Panc1 (cell line): ENCODE results near the gene ACACB. TPM values are rescaled to one million over a fixed set of nuclear protein-coding genes. Genes with fewer than 3 reads are reported as not detected.
A peak's percentile ranks its signal among the peaks of the same experiment; 100 is the strongest.

Experiments
- ATAC-seq: fragments of 200-7000 bp; cut with Tn5 transposase; 2 replicates; pipeline ENCODE4 v1.9.1; 2020; ENCODE audit warnings: mild to moderate bottlenecking, moderate library complexity
- BruUV-seq: library from RNA; stranded (reverse); fragments of 400-500 nt; replicated peaks from 2 replicates; lab custom pipeline; 2021; lab: Mats Ljungman, UMichigan
- CTCF ChIA-PET: fragments of 300-600 bp; sonication (Branson Sonifier 250); formaldehyde crosslinking; loops from one replicate; lab custom pipeline; 2022; ENCODE audit warnings: antibody characterized with exemption; lab: Charles Lee
- POLR2A ChIA-PET: fragments of 300-600 bp; sonication (Branson Sonifier 250); formaldehyde crosslinking; loops from one replicate; lab custom pipeline; 2022; ENCODE audit warnings: antibody characterized with exemption; lab: Charles Lee
- DNase-seq: peaks from one replicate; pipeline ENCODE4 v3.0.0-alpha.2; 2010; ENCODE audit warnings: low read depth, low spot score
- H3K27ac ChIP-seq: 2 replicates; pipeline ENCODE4 v1.5.1; 2011; ENCODE audit warnings: mild to moderate bottlenecking, low read length, inconsistent platforms
- H3K27me3 ChIP-seq: fragments of 200-500 bp; sonication (Bioruptor generic); 2 replicates; pipeline ENCODE4 v1.6.0; 2014; ENCODE audit warnings: low read length, inconsistent platforms; ENCODE audit not compliant: control insufficient read depth, insufficient read depth
- H3K36me3 ChIP-seq: fragments of 200-500 bp; sonication (Bioruptor generic); 2 replicates; pipeline ENCODE4 v1.5.1; 2014; ENCODE audit warnings: inconsistent platforms, mild to moderate bottlenecking, low read length, moderate library complexity; ENCODE audit not compliant: control insufficient read depth, insufficient read depth
- H3K4me1 ChIP-seq: 2 replicates; pipeline ENCODE4 v1.5.1; 2011; ENCODE audit warnings: inconsistent platforms, mild to moderate bottlenecking, low read length, moderate library complexity; ENCODE audit not compliant: control insufficient read depth, insufficient read depth
- H3K4me3 ChIP-seq, 2 experiments: 2 replicates each; pipeline ENCODE4 v1.5.1; 2011 to 2012; ENCODE audit warnings: low read depth in 2 of 2, low read length in 2 of 2, mild to moderate bottlenecking in 2 of 2, inconsistent platforms in 1 of 2, moderate library complexity in 1 of 2
- H3K9me3 ChIP-seq: fragments of 200-500 bp; sonication (Bioruptor generic); 2 replicates; pipeline ENCODE4 v1.5.1; 2014; ENCODE audit warnings: low read depth, mild to moderate bottlenecking, inconsistent platforms, low read length, moderate library complexity; ENCODE audit not compliant: control insufficient read depth, insufficient read depth
- CTCF ChIP-seq: fragments of 450-650 bp; IDR thresholded peaks from 2 replicates; pipeline ENCODE4 v1.5.1; 2017; ENCODE audit warnings: mild to moderate bottlenecking
- POLR2AphosphoS5 ChIP-seq: IDR thresholded peaks from 2 replicates; pipeline ENCODE4 v1.6.1; 2012; ENCODE audit warnings: mild to moderate bottlenecking, low read depth, low read length, moderate library complexity
- REST ChIP-seq, 2 experiments: IDR thresholded peaks; 2 replicates each; pipeline ENCODE4 v1.6.1; 2011 to 2012; ENCODE audit warnings: low read depth in 2 of 2, control low read depth in 1 of 2, low read length in 1 of 2, mild to moderate bottlenecking in 1 of 2, moderate library complexity in 1 of 2; ENCODE audit not compliant: insufficient read depth in 1 of 2
- SIN3A ChIP-seq: IDR thresholded peaks from 2 replicates; pipeline ENCODE4 v1.6.1; 2012; ENCODE audit warnings: low read depth, mild to moderate bottlenecking, low read length, moderate library complexity, borderline replicate concordance; ENCODE audit not compliant: insufficient read depth
- TCF7L2 ChIP-seq: IDR thresholded peaks from 2 replicates; pipeline ENCODE4 v1.6.1; 2011; ENCODE audit warnings: mild to moderate bottlenecking, low read depth, low read length, inconsistent platforms
- in situ Hi-C: cut with HindIII; loops from 2 replicates; pipeline ENCODE4 v1.10.0; 2016; ENCODE audit warnings: low sequenced_read_pairs, low pct_unique_long_range_greater_than_20kb
- intact Hi-C: fragments of 100-400 bp; cut with micrococcal nuclease; formaldehyde crosslinking; loops from one replicate; pipeline ENCODE4 v1.10.0; 2022; ENCODE audit not compliant: unreplicated experiment
- total RNA-seq: library from RNA; stranded (reverse); gene quantifications from one replicate; pipeline ENCODE4 v1.2.1, GENCODE V29; 2021; ENCODE audit not compliant: unreplicated experiment

Gene ACACB
- total RNA-seq, 1 experiment from 2014 or later = 12.3 TPM

GRCh38 chr12:109310247-109311125 is 194.1 kb downstream of the ACACB start:
- peak overlapping the region; percentile 37 to 43 for H3K4me3 ChIP-seq
- ATAC-seq (peak; percentile 44; the same call in 1 of the 2 replicates), DNase-seq (no peak)
- H3K9me3 ChIP-seq = no peaks in the 10 kb centered on the region
- intact Hi-C loops (no loop called here), in situ Hi-C loops (no loop called here)
- ChIA-PET POLR2A (no interaction called here), CTCF (no interaction called here)
- H3K36me3 ChIP-seq = no peaks in the 10 kb centered on the region
- TF ChIP-seq CTCF = no peak
- no peak for TF ChIP-seq POLR2AphosphoS5
- no peak for TF ChIP-seq REST (IDR thresholded peaks at IDR 0.05; ENCODE audit: insufficient read depth in 1 of 2, low read depth in 2 of 2, low read length in 1 of 2)
- TF ChIP-seq TCF7L2 = no peak
- no peak for TF ChIP-seq SIN3A
- peaks cover 25% of the 10 kb centered on the region for H3K27me3 ChIP-seq
- no TSS peak for BruUV-seq
- no peak overlapping the region for H3K27ac ChIP-seq
- H3K4me1 ChIP-seq = peaks cover 11% of the 10 kb centered on the region

Other genes starting within 250 kb of the ACACB start
- not detected for gene DAO, start 236.5 kb upstream of the ACACB start, total RNA-seq
- gene SVOP, start 95.5 kb upstream of the ACACB start, total RNA-seq = not detected
- 5.7 TPM for gene USP30, start 64.0 kb upstream of the ACACB start, total RNA-seq
- gene ALKBH2, start 23.1 kb upstream of the ACACB start, total RNA-seq = 41.6 TPM
- gene UNG, start 19.0 kb upstream of the ACACB start, total RNA-seq = 74.4 TPM
- 0.08 TPM for gene FOXN4, start 192.7 kb downstream of the ACACB start, total RNA-seq
- not detected for gene MYO1H, start 231.3 kb downstream of the ACACB start, total RNA-seq